ENCODE measurements around the gene BCKDHA. TPM values are rescaled to one million over a fixed set of nuclear protein-coding genes. Genes with fewer than 3 reads are reported as not detected.

Gene BCKDHA
- total RNA-seq, 3 donors from 2014 or later (not counting 1 experiment from before 2014, with no cell fraction given), result 26.5 to 29.0 (median 28.3) TPM

DNA sequence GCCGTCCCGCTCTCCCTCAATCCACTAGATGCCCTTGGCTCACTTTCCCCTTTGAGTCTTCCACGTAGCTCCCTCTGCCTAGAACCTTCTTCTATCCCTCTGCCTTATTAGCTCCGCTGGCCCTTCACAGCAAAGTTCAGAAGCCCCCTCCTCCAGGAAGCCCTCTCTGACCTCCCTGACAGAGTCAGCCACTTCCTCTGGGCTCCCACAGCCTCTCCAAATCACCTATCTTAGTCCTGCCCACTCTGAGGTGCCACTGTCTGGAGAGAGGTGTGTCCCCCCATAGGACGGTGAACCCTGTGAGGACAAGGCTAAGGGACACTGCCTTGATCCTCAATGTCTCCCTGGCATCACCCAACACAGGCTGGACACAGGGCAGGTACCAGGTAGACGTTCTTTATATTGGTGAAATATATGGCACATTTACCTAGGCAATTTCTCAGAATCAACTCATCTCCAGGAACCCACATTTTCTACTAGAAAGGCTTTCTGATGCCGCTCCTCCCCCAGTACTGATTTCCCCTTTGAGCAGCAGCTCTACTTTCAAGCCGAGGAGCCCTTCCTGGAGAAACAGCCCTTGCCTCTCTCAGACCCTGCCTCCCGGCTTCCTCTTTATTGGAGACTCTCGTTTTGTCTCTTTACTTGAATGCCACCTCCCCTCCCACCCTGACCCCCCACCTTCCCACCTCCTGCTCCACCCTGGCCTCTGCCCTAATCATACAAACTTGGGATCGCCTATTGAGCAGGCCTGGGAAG lies 40.5 kb upstream of the BCKDHA start:
- H3K4me3 ChIP-seq (ENCODE audit: low read length), result no peak overlapping the region
- ATAC-seq (no peak), DNase-seq (peak in 1 of 2 donors; percentile 59)
- peaks cover 43% of the 10 kb centered on the region for H3K4me1 ChIP-seq (ENCODE audit: control insufficient read depth, insufficient read depth, low read length)
- H3K9me3 Mint-ChIP-seq, result no peaks in the 10 kb centered on the region
- peak overlapping the region; percentile 57 for H3K4me3 Mint-ChIP-seq
- no peaks in the 10 kb centered on the region for H3K9me3 ChIP-seq (ENCODE audit: control insufficient read depth, insufficient read depth, low read length)
- H3K27ac Mint-ChIP-seq, result peak overlapping the region; percentile 77 to 96
- intact Hi-C loops (cut with micrococcal nuclease), result no loop called here
- H3K27ac ChIP-seq (ENCODE audit: low read length), result no peak overlapping the region
- H3K27me3 ChIP-seq (ENCODE audit: control insufficient read depth, insufficient read depth, low read length), result no peaks in the 10 kb centered on the region
- peaks cover 34 to 45% of the 10 kb centered on the region in 2 donors for H3K4me1 Mint-ChIP-seq
- TF ChIP-seq, protein P1, sequence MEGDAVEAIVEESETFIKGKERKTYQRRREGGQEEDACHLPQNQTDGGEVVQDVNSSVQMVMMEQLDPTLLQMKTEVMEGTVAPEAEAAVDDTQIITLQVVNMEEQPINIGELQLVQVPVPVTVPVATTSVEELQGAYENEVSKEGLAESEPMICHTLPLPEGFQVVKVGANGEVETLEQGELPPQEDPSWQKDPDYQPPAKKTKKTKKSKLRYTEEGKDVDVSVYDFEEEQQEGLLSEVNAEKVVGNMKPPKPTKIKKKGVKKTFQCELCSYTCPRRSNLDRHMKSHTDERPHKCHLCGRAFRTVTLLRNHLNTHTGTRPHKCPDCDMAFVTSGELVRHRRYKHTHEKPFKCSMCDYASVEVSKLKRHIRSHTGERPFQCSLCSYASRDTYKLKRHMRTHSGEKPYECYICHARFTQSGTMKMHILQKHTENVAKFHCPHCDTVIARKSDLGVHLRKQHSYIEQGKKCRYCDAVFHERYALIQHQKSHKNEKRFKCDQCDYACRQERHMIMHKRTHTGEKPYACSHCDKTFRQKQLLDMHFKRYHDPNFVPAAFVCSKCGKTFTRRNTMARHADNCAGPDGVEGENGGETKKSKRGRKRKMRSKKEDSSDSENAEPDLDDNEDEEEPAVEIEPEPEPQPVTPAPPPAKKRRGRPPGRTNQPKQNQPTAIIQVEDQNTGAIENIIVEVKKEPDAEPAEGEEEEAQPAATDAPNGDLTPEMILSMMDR (IDR thresholded peaks at IDR 0.05), result no peak
- WGBS (ENCODE audit: insufficient coverage), result 73% methylated on average over 11 of the region's 11 CpGs
- H3K27me3 Mint-ChIP-seq (ENCODE audit: low read depth in 2 of 2), result no peaks in the 10 kb centered on the region
- peaks cover 2% of the 10 kb centered on the region for H3K36me3 ChIP-seq (ENCODE audit: control insufficient read depth, insufficient read depth, low read length)
- peaks cover 2% of the 10 kb centered on the region for H3K36me3 Mint-ChIP-seq

DNA sequence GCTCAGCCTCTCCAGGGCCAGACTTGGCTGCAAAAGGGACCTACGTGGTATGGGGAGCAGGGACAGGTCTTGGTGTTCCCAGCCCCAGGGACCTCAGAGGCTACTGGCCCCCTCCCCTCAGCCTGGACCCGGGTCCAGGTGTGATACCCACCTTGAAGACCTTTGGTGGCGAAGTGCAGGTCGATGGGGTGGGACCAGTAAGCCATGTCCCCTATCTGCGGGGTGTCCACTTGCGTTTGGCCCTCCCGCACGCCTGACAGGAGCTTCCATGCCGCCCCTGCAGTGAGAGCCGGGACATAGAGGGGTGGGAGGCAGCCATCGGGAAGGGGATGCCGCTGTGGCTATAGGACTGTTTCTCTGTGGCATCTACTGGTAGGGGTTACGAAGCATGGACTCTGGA lies 39.9 kb upstream of the BCKDHA start:
- no peak overlapping the region for H3K4me3 Mint-ChIP-seq
- Histone ChIP-seq H3K27me3 (ENCODE audit: control insufficient read depth, insufficient read depth, low read length) (no peaks in the 10 kb centered on the region), H3K9me3 (ENCODE audit: control insufficient read depth, insufficient read depth, low read length) (no peaks in the 10 kb centered on the region), H3K4me3 (ENCODE audit: low read length) (no peak overlapping the region), H3K27ac (ENCODE audit: low read length) (no peak overlapping the region), H3K36me3 (ENCODE audit: control insufficient read depth, insufficient read depth, low read length) (peaks cover 2% of the 10 kb centered on the region), H3K4me1 (ENCODE audit: control insufficient read depth, insufficient read depth, low read length) (peaks cover 43% of the 10 kb centered on the region)
- DNase-seq (no peak), ATAC-seq (no peak)
- TF ChIP-seq, protein P1 (IDR thresholded peaks at IDR 0.05), result no peak
- H3K27me3 Mint-ChIP-seq (ENCODE audit: low read depth in 2 of 2), result no peaks in the 10 kb centered on the region
- intact Hi-C loops (cut with micrococcal nuclease), result no loop called here
- no peaks in the 10 kb centered on the region for H3K36me3 Mint-ChIP-seq
- H3K4me1 Mint-ChIP-seq, result peaks cover 34 to 41% of the 10 kb centered on the region in 2 donors
- H3K9me3 Mint-ChIP-seq, result no peaks in the 10 kb centered on the region
- H3K27ac Mint-ChIP-seq, result peak overlapping the region; percentile 77 to 96
- WGBS (ENCODE audit: insufficient coverage), result 94% methylated on average over 13 of the region's 13 CpGs

DNA sequence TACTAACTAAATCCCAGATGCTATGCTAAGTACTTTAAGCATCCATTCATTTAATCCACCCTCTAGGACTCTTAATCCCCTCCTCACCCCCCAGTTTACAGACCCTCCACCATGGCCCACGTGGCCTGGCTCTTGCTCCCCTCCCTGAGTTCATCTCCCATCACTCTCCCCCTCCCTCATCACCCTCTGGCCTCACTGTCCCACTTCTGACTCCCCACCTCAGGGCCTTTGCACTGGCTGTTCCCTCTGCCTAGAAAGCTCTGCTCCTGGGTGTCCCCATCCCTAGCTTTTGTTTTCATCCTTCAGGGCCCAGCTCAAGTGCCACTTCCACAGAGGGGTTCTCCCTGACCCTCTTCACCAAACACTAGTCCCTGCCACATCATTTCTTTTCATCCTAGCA lies 37.9 kb upstream of the BCKDHA start:
- H3K9me3 ChIP-seq (ENCODE audit: control insufficient read depth, insufficient read depth, low read length), result no peaks in the 10 kb centered on the region
- DNase-seq (no peak), ATAC-seq (no peak)
- Mint-ChIP-seq H3K9me3 (no peaks in the 10 kb centered on the region), H3K4me3 (no peak overlapping the region), H3K27me3 (ENCODE audit: low read depth in 2 of 2) (no peaks in the 10 kb centered on the region), H3K27ac (no peak overlapping the region), H3K36me3 (no peaks in the 10 kb centered on the region), H3K4me1 (peaks cover 45 to 52% of the 10 kb centered on the region in 2 donors)
- H3K36me3 ChIP-seq (ENCODE audit: control insufficient read depth, insufficient read depth, low read length), result peaks cover 2% of the 10 kb centered on the region
- WGBS (ENCODE audit: insufficient coverage), result 93% methylated on average over 1 of the region's 1 CpG
- no peaks in the 10 kb centered on the region for H3K27me3 ChIP-seq (ENCODE audit: control insufficient read depth, insufficient read depth, low read length)
- peaks cover 49% of the 10 kb centered on the region for H3K4me1 ChIP-seq (ENCODE audit: control insufficient read depth, insufficient read depth, low read length)
- TF ChIP-seq, protein P1 (IDR thresholded peaks at IDR 0.05), result no peak
- no peak overlapping the region for H3K27ac ChIP-seq (ENCODE audit: low read length)
- H3K4me3 ChIP-seq (ENCODE audit: low read length), result no peak overlapping the region
- intact Hi-C loops (cut with micrococcal nuclease), result no loop called here
